ENCODE results near the gene RAPGEF6.
"Not testable (repeated sequence)": the region's sequence is repeated elsewhere in the genome, so short reads cannot be mapped to it uniquely, and the experiment has no call there.

Gene RAPGEF6

DNA sequence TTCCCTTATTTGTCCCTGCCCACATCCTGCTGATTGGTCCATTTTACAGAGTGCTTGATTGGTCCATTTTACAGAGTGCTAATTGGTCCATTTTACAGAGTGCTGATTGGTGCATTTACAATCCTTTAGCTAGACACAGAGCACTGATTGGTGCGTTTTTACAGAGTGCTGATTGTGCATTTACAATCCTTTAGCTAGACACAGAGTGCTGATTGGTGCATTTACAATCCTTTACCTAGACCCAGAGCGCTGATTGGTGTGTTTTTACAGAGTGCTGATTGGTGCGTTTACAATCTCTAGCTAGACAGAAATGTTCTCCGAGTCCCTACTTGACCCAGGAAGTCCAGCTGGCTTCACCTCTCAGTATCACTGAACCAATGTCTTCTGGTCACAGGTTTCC, 147.7 kb downstream of the RAPGEF6 start:
- H3K9me3 ChIP-seq (replicated peaks; ENCODE audit: low read length); H3K4me2 ChIP-seq (ENCODE audit: low read length); H3K9ac ChIP-seq (ENCODE audit: low read depth, low read length); H3K27me3 ChIP-seq (ENCODE audit: control insufficient read depth, insufficient read depth, low read length); H3K36me3 ChIP-seq (ENCODE audit: insufficient read depth, low read length); H3K4me3 ChIP-seq (ENCODE audit: low read length): not testable (repeated sequence)
- H3K4me1 ChIP-seq (ENCODE audit: control insufficient read depth, insufficient read depth, low read length): peaks cover 23% of the 10 kb centered on the region

DNA sequence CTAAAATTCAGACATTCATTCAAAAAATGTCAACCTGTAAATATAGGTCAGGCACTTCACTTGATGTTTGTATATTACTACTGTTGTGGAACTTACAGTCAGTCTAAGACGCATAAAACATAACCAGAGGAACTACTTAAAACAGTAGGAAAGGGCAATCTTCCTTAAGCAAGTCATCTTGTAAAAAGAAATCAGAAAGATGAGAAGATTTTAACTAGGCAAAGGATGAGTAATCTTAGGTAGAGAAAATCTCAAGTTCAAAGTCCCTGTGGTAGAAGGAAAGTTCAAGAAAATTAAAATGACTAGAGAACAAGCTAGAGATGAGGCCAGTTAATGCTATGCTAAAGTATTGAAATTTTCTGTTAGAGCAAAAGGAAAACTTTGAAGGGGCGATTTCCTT, 152.4 kb downstream of the RAPGEF6 start:
- no peaks in the 10 kb centered on the region for H3K9me3 ChIP-seq (replicated peaks; ENCODE audit: low read length)
- H3K27me3 ChIP-seq (ENCODE audit: control insufficient read depth, insufficient read depth, low read length): no peaks in the 10 kb centered on the region
- H3K9ac ChIP-seq (ENCODE audit: low read depth, low read length): no peak overlapping the region
- H3K4me3 ChIP-seq (ENCODE audit: low read length): no peak overlapping the region
- H3K4me2 ChIP-seq (ENCODE audit: low read length): no peak overlapping the region
- H3K4me1 ChIP-seq (ENCODE audit: control insufficient read depth, insufficient read depth, low read length): no peaks in the 10 kb centered on the region
- H3K36me3 ChIP-seq (ENCODE audit: insufficient read depth, low read length): peaks cover 9% of the 10 kb centered on the region

DNA sequence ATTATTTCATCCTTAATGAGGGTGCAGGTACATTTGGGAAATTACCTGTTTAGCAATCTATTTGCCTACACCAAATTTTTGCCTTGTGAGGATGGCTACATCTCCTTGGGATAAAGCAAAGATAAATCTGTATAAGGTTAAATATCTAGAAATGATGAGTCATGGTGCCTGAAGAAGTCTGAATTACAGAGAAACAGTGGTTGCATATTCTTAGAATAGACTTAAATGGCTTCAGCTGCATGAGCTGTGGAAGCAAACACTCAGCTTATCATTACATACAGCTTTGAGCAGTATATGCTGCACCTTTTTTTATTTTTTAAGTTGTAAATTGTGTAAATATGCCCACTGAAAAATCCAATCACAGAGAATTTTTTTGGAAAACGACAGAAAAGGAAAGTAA, 153.5 kb downstream of the RAPGEF6 start:
- no peaks in the 10 kb centered on the region for H3K4me1 ChIP-seq (ENCODE audit: control insufficient read depth, insufficient read depth, low read length)
- no peaks in the 10 kb centered on the region for H3K27me3 ChIP-seq (ENCODE audit: control insufficient read depth, insufficient read depth, low read length)
- H3K4me2 ChIP-seq (ENCODE audit: low read length): no peak overlapping the region
- H3K9ac ChIP-seq (ENCODE audit: low read depth, low read length): no peak overlapping the region
- no peak overlapping the region for H3K4me3 ChIP-seq (ENCODE audit: low read length)
- no peaks in the 10 kb centered on the region for H3K9me3 ChIP-seq (replicated peaks; ENCODE audit: low read length)
- H3K36me3 ChIP-seq (ENCODE audit: insufficient read depth, low read length): peaks cover 5% of the 10 kb centered on the region

DNA sequence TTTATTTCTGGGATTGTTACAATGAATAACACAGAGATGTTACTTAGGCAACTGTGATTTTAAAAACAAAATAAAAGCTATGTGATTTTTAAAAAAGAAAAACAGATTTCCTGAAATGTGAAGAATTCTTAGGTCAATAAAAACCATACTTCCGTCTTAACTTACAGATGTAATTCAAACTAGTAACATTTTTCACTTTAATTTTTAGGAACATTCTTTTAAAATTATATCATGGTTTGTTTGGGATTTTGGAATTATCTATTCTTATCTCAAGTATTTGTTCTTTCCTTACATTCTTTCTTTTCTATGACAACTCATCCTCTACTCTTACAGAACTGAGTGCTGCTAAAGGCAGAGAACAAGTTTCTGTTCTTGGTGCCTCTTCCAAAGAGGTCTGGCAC, 159.5 kb downstream of the RAPGEF6 start:
- Histone ChIP-seq H3K27me3 (ENCODE audit: control insufficient read depth, insufficient read depth, low read length) (no peaks in the 10 kb centered on the region), H3K4me3 (ENCODE audit: low read length) (no peak overlapping the region), H3K4me2 (ENCODE audit: low read length) (peak overlapping the region; percentile 4), H3K4me1 (ENCODE audit: control insufficient read depth, insufficient read depth, low read length) (peaks cover 13% of the 10 kb centered on the region), H3K9me3 (replicated peaks; ENCODE audit: low read length) (no peaks in the 10 kb centered on the region), H3K9ac (ENCODE audit: low read depth, low read length) (peak overlapping the region; percentile 14), H3K36me3 (ENCODE audit: insufficient read depth, low read length) (peaks cover 5% of the 10 kb centered on the region)

DNA sequence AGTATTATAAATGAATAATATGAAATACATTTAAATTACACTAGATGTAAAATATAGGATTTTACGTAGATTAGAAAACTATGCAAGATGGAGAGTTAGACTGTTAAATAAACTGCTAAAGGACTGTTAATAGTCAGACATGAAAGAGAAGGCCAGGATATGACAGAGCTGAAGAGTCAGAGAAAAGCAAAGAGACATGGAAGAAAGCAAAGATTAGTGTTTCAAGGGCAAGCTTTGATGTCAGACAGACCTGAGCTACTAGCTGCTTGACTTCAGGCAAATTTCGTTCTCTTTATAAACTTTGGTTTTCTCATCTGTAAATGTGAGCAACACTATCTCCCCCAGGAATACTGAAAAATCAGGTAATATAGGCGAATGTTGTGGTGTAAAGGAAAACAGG, 161.3 kb downstream of the RAPGEF6 start:
- Histone ChIP-seq H3K9ac (ENCODE audit: low read depth, low read length) (no peak overlapping the region), H3K4me1 (ENCODE audit: control insufficient read depth, insufficient read depth, low read length) (peaks cover 13% of the 10 kb centered on the region), H3K4me3 (ENCODE audit: low read length) (no peak overlapping the region), H3K9me3 (replicated peaks; ENCODE audit: low read length) (no peaks in the 10 kb centered on the region), H3K4me2 (ENCODE audit: low read length) (no peak overlapping the region), H3K27me3 (ENCODE audit: control insufficient read depth, insufficient read depth, low read length) (no peaks in the 10 kb centered on the region), H3K36me3 (ENCODE audit: insufficient read depth, low read length) (peaks cover 5% of the 10 kb centered on the region)

DNA sequence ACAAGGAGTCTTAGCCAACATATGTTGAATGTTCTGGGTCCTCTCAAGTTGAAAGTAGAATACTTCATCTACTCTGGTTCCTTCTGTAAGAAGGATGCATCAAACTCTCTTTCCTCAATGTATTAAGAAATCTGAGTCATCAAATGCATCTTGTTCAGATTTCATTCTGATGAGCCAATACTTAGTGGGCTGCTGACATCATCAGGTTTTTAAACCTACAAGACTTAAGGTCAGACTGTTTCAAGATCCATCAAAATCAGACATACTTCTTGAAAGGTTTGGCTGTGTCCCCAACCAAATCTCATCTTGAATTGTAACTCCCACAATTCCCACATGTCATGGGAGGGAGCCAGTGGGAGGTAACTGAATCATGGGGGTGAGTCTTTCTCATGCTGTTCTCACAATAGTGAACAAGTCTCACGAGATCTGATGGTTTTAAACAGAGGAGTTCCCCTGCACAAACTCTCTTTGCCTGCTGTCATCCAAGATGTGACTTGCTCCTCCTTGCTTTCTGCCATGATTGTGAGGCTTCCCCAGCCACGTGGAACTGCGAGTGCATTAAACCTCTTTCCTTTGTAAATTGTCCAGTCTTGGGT, 168.8 kb downstream of the RAPGEF6 start:
- Histone ChIP-seq H3K4me2 (ENCODE audit: low read length) (no peak overlapping the region), H3K4me3 (ENCODE audit: low read length) (no peak overlapping the region), H3K4me1 (ENCODE audit: control insufficient read depth, insufficient read depth, low read length) (peaks cover 8% of the 10 kb centered on the region), H3K27me3 (ENCODE audit: control insufficient read depth, insufficient read depth, low read length) (no peaks in the 10 kb centered on the region), H3K9ac (ENCODE audit: low read depth, low read length) (no peak overlapping the region), H3K9me3 (replicated peaks; ENCODE audit: low read length) (no peaks in the 10 kb centered on the region), H3K36me3 (ENCODE audit: insufficient read depth, low read length) (peaks cover 13% of the 10 kb centered on the region)

DNA sequence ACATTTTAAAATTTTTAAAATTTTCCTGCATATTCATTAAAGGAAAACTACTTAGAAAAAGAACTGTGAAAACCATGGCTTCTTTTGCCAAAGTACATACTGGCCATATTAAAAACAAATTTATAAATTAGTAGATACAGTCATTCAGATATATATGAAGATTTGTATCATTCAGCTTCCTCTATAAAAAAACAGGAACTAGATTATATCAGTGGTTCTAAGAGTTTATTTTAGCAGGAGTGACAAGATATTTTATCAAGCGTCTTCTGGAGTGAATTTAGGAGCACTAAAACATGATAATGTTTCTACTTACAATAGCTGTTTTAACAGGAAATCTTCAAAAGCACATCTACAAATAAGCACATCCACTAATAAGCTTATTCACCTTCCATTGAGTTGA, 171.4 kb downstream of the RAPGEF6 start:
- Histone ChIP-seq H3K4me2 (ENCODE audit: low read length) (no peak overlapping the region), H3K9ac (ENCODE audit: low read depth, low read length) (no peak overlapping the region), H3K36me3 (ENCODE audit: insufficient read depth, low read length) (peaks cover 15% of the 10 kb centered on the region), H3K4me3 (ENCODE audit: low read length) (no peak overlapping the region), H3K27me3 (ENCODE audit: control insufficient read depth, insufficient read depth, low read length) (no peaks in the 10 kb centered on the region), H3K9me3 (replicated peaks; ENCODE audit: low read length) (no peaks in the 10 kb centered on the region), H3K4me1 (ENCODE audit: control insufficient read depth, insufficient read depth, low read length) (peaks cover 8% of the 10 kb centered on the region)

DNA sequence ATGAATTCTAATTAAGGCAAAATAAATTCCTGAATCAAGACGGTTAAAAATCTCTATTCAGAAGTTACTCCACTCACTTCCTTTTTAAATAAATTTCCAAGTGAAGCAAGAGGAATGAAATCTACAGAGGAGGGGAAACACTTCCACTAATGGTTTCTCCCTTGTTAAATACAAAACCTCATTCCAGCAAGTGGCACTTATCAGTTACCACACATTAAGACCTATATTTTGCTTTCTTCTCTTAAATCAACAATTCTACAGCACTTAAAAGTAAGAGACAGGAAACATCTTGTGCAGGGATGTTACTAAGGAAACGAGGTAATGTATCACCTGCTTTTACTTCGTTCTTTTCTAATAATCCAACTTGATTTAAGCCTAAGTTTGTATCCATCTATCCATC, 172.6 kb downstream of the RAPGEF6 start:
- no peak overlapping the region for H3K4me2 ChIP-seq (ENCODE audit: low read length)
- no peak overlapping the region for H3K4me3 ChIP-seq (ENCODE audit: low read length)
- peaks cover 8% of the 10 kb centered on the region for H3K4me1 ChIP-seq (ENCODE audit: control insufficient read depth, insufficient read depth, low read length)
- H3K9me3 ChIP-seq (replicated peaks; ENCODE audit: low read length): no peaks in the 10 kb centered on the region
- H3K36me3 ChIP-seq (ENCODE audit: insufficient read depth, low read length): peaks cover 15% of the 10 kb centered on the region
- no peaks in the 10 kb centered on the region for H3K27me3 ChIP-seq (ENCODE audit: control insufficient read depth, insufficient read depth, low read length)
- no peak overlapping the region for H3K9ac ChIP-seq (ENCODE audit: low read depth, low read length)

DNA sequence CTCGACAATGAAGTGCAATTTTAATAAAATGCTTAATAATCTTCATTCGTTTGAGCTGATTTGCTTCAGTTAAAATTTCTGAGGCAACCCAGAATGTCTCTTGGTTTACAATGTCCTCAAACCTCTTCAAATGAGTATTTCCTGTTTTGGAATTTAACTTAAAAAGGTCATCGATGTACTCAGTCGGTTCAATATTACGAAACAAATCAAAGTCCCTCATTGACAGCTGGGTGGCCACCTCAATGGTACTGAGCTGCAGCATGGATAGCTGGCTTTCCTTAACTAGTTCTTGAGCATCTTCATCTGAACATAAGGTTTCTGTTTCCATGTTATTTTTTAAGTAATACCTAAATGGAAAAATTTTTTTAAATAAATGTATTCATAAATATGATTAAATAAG, 173.3 kb downstream of the RAPGEF6 start:
- no peaks in the 10 kb centered on the region for H3K27me3 ChIP-seq (ENCODE audit: control insufficient read depth, insufficient read depth, low read length)
- H3K4me1 ChIP-seq (ENCODE audit: control insufficient read depth, insufficient read depth, low read length): peaks cover 8% of the 10 kb centered on the region
- no peak overlapping the region for H3K4me3 ChIP-seq (ENCODE audit: low read length)
- H3K36me3 ChIP-seq (ENCODE audit: insufficient read depth, low read length): peaks cover 12% of the 10 kb centered on the region
- H3K9ac ChIP-seq (ENCODE audit: low read depth, low read length): no peak overlapping the region
- no peak overlapping the region for H3K4me2 ChIP-seq (ENCODE audit: low read length)
- no peaks in the 10 kb centered on the region for H3K9me3 ChIP-seq (replicated peaks; ENCODE audit: low read length)

DNA sequence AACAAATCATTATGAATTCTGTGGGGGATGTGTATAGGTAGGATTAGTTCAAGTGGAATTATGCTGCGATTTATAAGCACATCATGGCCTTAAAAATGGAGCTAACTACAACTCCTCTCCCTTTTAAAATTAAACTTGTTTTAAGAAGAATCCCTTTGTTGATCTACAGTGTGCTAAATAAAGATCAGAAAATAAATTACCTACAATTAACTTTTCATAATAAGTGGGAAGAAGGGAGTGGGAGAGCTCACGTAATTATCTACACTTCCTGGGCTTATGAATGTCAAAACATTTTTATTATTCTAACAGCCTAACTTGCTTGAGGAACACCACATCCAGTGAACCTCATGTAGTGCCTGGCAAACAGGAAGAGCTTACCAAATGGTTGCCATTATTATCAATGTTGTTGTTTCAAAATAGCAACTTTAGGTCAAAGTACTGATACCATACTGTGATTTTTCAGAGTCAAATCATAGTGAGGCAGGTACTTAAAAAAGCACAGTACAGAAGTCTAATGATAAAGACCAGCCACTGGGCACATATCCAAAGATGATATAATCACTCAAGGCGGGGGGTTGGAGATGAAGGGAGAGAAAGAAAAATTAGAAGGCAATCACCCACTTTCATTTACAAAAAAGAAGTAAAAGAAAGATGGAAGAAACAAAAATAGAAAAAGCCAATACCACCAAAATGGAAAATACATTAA, 174.0 kb downstream of the RAPGEF6 start:
- Histone ChIP-seq H3K4me2 (ENCODE audit: low read length) (no peak overlapping the region), H3K36me3 (ENCODE audit: insufficient read depth, low read length) (peaks cover 8% of the 10 kb centered on the region), H3K27me3 (ENCODE audit: control insufficient read depth, insufficient read depth, low read length) (no peaks in the 10 kb centered on the region), H3K4me1 (ENCODE audit: control insufficient read depth, insufficient read depth, low read length) (peaks cover 2% of the 10 kb centered on the region), H3K9me3 (replicated peaks; ENCODE audit: low read length) (no peaks in the 10 kb centered on the region), H3K4me3 (ENCODE audit: low read length) (no peak overlapping the region), H3K9ac (ENCODE audit: low read depth, low read length) (no peak overlapping the region)

DNA sequence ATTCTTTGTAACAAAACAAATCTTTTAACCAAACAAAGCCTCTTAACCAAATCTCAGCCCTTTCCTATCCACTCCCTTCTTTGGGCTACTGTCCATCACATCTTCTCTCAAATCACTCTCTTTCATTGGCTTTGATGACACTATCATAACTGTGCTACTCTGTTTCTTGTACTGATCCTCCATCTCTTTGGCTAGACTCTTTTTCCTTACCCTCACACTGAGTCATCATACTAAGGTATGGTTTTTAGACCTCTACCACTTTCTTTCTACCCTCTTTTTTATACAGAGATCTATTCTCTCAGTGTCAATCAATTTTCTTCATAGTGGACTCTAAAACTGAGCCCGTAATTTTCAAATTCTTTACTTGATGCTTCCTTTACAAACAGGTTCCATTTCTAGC, 174.9 kb downstream of the RAPGEF6 start:
- Histone ChIP-seq H3K4me1 (ENCODE audit: control insufficient read depth, insufficient read depth, low read length) (no peaks in the 10 kb centered on the region), H3K36me3 (ENCODE audit: insufficient read depth, low read length) (peaks cover 8% of the 10 kb centered on the region), H3K9me3 (replicated peaks; ENCODE audit: low read length) (no peaks in the 10 kb centered on the region), H3K9ac (ENCODE audit: low read depth, low read length) (no peak overlapping the region), H3K4me3 (ENCODE audit: low read length) (no peak overlapping the region), H3K27me3 (ENCODE audit: control insufficient read depth, insufficient read depth, low read length) (no peaks in the 10 kb centered on the region), H3K4me2 (ENCODE audit: low read length) (no peak overlapping the region)

DNA sequence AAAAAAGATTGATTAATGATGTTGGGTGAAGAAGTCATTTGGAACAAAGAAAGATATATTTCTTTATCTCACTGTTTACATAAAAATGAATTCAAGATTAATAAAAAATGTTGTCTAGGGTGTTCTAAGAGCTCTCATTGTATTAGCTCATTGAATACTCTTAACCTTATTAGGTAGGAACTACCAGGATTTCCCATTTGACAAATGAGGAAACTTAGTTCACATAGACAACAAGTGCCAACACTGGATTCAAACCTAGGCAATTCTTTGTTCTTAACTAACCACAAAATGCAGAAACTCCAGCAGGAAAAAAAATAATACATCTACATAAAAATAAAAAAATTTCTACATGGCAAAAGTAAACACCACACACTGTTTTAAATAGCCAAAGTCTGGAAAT, 175.8 kb downstream of the RAPGEF6 start:
- no peaks in the 10 kb centered on the region for H3K27me3 ChIP-seq (ENCODE audit: control insufficient read depth, insufficient read depth, low read length)
- H3K4me3 ChIP-seq (ENCODE audit: low read length): no peak overlapping the region
- no peak overlapping the region for H3K4me2 ChIP-seq (ENCODE audit: low read length)
- H3K4me1 ChIP-seq (ENCODE audit: control insufficient read depth, insufficient read depth, low read length): no peaks in the 10 kb centered on the region
- H3K36me3 ChIP-seq (ENCODE audit: insufficient read depth, low read length): peaks cover 8% of the 10 kb centered on the region
- H3K9ac ChIP-seq (ENCODE audit: low read depth, low read length): no peak overlapping the region
- no peaks in the 10 kb centered on the region for H3K9me3 ChIP-seq (replicated peaks; ENCODE audit: low read length)
